ENCODE measurements around the gene WBP1L.

WBP1L gene

GRCh38 chr10:102791754-102792395, 48.1 kb downstream of the WBP1L start:
- no peak for TF ChIP-seq CTCF (IDR thresholded peaks at IDR 0.05; ENCODE audit: low read depth, low read length)
- no peak overlapping the region for H3K4me3 ChIP-seq (ENCODE audit: low read depth, low read length)

- no peak overlapping the region for H3K4me3 ChIP-seq (ENCODE audit: low read depth, low read length)
- no peak for TF ChIP-seq CTCF (IDR thresholded peaks at IDR 0.05; ENCODE audit: low read depth, low read length)
These were observed 52.0 kb downstream of the WBP1L start for GRCh38 chr10:102795453-102796406.

- no peak for TF ChIP-seq CTCF (IDR thresholded peaks at IDR 0.05; ENCODE audit: low read depth, low read length)
- H3K4me3 ChIP-seq (ENCODE audit: low read depth, low read length) = no peak overlapping the region
These were observed 52.8 kb downstream of the WBP1L start for GRCh38 chr10:102796407-102797176.

- no peak overlapping the region for H3K4me3 ChIP-seq (ENCODE audit: low read depth, low read length)
- TF ChIP-seq CTCF (IDR thresholded peaks at IDR 0.05; ENCODE audit: low read depth, low read length) = no peak
These were observed 56.1 kb downstream of the WBP1L start for GRCh38 chr10:102799691-102800471.

GRCh38 chr10:102800611-102801335, 57.0 kb downstream of the WBP1L start:
- no peak overlapping the region for H3K4me3 ChIP-seq (ENCODE audit: low read depth, low read length)
- no peak for TF ChIP-seq CTCF (IDR thresholded peaks at IDR 0.05; ENCODE audit: low read depth, low read length)

- TF ChIP-seq CTCF (IDR thresholded peaks at IDR 0.05; ENCODE audit: low read depth, low read length) = no peak
- no peak overlapping the region for H3K4me3 ChIP-seq (ENCODE audit: low read depth, low read length)
These were observed 57.7 kb downstream of the WBP1L start for GRCh38 chr10:102801496-102801895.

Measured in WI38 (cell line).